Retinal pigment epithelial cell (primary cell): ENCODE data around the gene AQP11.
"Not testable (repeated sequence)": the region's sequence is repeated elsewhere in the genome, so short reads cannot be mapped to it uniquely, and the experiment has no call there.

Source experiments
- DNase-seq: peaks from one replicate; pipeline ENCODE4 v3.0.0-alpha.2; 2010; ENCODE audit warnings: low read depth
- H3K4me3 ChIP-seq: 2 replicates; pipeline ENCODE4 v1.5.1; 2011; ENCODE audit warnings: mild to moderate bottlenecking, low read length, control low read depth, moderate library complexity
- TF ChIP-seq, protein P1 (sequence below): conservative IDR thresholded peaks from 2 replicates; pipeline ENCODE4 v1.5.1; 2011; ENCODE audit warnings: low read depth, low read length, control low read depth, inconsistent platforms

Gene AQP11, protein sequence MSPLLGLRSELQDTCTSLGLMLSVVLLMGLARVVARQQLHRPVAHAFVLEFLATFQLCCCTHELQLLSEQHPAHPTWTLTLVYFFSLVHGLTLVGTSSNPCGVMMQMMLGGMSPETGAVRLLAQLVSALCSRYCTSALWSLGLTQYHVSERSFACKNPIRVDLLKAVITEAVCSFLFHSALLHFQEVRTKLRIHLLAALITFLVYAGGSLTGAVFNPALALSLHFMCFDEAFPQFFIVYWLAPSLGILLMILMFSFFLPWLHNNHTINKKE

DNA sequence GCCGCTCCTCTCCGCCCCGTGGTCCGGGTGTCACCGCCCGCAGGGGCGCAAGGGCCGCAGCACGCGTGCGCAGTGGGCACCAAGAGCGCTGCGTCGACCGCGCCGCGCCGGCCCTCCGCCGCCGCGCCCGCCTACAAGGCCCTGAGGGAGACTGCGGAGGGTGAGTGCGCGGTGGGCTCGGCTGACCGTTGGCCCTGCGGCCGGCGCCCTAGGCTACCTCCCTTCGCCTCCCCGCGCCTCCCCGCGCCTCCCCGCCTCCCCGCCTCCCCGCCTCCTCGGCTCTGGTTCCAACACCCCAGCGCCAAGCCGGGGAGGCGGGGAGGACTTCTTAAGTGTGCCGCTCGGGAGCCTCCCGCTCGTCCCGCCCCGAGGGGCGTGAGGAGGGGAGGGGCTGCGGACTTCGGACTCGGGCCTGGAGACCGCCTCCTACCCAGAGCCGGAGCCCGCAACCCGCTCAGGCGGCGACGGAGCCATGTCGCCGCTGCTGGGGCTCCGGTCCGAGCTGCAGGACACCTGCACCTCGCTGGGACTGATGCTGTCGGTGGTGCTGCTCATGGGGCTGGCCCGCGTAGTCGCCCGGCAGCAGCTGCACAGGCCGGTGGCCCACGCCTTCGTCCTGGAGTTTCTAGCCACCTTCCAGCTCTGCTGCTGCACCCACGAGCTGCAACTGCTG, at the start of gene AQP11:
Gene AQP11 (plus strand): TSS at position 433 of the 673 bp plus-strand sequence. CDS start 40 bp downstream, at position 473.
- peak within 1 kb of the TSS; percentile 67 for H3K4me3 ChIP-seq
- TF ChIP-seq, protein P1, sequence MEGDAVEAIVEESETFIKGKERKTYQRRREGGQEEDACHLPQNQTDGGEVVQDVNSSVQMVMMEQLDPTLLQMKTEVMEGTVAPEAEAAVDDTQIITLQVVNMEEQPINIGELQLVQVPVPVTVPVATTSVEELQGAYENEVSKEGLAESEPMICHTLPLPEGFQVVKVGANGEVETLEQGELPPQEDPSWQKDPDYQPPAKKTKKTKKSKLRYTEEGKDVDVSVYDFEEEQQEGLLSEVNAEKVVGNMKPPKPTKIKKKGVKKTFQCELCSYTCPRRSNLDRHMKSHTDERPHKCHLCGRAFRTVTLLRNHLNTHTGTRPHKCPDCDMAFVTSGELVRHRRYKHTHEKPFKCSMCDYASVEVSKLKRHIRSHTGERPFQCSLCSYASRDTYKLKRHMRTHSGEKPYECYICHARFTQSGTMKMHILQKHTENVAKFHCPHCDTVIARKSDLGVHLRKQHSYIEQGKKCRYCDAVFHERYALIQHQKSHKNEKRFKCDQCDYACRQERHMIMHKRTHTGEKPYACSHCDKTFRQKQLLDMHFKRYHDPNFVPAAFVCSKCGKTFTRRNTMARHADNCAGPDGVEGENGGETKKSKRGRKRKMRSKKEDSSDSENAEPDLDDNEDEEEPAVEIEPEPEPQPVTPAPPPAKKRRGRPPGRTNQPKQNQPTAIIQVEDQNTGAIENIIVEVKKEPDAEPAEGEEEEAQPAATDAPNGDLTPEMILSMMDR = no peak

DNA sequence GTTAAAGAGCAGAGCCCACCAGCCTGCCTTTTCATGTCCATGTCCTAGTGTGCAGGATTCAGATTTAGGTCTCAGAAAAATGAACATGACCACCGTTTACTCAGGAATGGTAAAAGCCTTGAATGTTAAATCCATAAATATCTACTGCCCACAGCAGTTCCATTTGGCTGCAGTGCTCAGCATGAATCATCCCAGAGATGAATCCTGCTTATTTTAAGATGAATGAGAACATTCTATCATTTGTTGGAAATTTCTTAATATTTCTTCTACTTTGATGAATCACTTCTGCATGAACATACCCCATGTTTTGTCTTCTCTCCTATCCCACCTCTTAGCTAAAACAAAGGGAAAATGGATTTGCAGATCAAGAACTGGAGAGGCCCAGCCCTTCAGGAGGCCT, 47.5 kb upstream of the AQP11 start:
- TF ChIP-seq, protein P1 = no peak
- no peak overlapping the region for H3K4me3 ChIP-seq
- DNase-seq = no peak

More for the DNA sequence above, at the start of gene AQP11:
- no peak for DNase-seq

DNA sequence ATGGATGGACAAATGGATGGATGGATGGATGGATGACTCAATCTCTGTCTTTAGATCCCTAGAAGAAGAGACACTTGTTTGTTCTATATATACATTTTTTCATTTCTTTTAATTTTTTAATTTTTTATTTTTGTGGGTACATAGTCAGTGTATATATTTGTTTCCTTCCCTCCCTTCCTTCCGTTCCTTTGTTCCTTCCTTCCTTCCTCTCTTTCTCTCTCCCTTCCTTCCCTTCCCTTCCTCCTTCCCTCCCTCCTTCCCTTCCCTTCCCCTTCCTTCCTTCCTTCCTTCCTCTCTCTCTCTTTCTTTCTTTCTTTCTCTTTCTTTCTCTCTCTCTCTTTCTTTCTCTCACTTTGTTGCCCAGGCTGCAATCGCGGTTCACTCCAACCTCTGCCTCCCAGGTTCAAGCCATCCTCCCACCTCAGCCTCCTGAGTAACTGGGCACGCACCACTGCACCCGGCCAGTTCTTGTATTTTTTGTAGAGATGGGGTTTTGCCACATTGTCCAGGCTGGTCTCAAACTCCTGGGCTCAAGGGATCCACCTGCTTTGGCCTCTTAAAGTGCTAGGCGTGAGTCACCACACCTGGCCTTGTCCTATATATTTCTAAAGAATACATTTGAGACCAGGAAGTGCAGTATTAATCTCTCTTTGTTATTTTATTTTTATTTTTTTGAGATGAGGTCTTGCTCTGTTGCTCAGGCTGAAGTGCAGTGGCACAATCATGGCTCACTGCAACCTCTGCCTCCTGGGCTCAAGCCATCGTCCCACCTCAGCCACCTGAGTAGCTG, 42.5 kb upstream of the AQP11 start:
- no peak overlapping the region for H3K4me3 ChIP-seq
- no peak for DNase-seq
- TF ChIP-seq, protein P1 = no peak

DNA sequence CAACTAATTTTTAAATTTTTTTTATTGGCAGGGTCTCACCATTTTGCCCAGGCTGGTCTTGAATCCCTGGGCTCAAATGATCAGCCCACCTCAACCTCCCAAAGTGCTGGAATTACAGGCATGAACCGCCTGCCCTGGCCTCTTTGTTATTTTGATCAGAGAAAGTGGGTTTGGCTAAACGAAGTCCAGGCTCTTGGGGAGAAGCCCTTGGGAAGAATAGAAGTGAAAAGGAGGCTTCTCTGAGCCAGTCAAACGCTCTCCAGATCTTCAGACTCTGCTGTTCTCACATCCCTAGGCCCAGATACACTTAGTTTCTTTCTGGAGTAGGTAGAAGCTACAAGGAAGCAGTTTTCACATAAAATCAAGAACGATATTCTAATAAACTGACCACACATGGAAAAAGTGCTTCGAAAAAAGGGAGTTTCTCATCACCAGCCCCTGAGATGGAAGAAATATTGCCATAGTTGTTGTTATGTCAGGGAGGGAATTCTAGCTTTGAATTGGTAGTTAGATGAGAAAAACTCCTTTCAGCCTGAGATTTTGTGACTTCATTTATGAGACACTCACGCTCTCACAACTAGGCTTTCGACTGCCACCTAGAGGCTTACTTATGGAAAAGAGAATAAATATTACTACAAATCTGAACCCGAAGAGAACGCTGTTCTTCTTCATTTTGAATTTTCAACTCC, 41.7 kb upstream of the AQP11 start:
- H3K4me3 ChIP-seq = no peak overlapping the region
- DNase-seq = no peak
- TF ChIP-seq, protein P1 = peak; percentile 61

DNA sequence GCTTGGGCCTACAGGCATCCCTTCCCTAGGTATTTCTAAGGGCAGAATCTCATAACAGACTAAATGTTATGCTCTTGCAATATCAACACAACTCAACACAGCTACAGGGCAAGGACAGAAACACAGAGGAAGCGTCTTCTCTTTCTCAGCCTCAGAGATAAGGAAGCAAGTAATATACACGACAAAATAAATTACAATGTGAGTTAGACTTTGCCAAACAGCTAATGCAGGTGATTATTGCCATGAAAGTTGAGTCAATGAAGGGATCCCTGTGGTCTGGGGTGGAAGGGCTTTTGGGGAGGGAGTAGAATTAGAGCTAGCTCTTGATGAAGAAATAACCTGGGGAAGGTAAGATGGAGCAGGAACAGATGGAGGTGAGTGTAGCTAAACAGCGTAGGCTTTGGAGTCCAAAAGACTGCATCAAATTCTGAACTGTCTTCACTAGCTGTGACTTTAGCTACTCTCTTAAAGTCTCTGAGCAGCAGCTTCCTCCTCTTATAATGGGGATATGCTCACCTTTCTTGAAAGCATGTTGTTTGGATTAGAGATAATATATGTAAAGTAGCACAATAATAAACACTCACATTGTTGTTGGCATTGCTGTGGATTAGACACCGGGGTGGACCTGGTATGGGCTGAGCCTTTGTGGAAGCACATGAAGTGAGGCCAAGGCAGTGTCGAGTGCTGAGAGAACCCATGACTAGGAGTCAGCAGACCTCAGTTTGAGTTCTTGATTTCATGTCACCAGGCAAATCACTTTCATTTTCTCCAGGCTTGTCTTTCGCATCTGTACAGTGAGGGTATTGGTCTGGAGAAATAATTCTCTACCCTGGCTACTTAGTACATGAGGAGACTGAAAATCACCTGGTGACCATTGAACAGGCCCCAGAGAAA, 41.0 kb upstream of the AQP11 start:
- DNase-seq = peak; percentile 39
- H3K4me3 ChIP-seq = no peak overlapping the region
- TF ChIP-seq, protein P1 = no peak

DNA sequence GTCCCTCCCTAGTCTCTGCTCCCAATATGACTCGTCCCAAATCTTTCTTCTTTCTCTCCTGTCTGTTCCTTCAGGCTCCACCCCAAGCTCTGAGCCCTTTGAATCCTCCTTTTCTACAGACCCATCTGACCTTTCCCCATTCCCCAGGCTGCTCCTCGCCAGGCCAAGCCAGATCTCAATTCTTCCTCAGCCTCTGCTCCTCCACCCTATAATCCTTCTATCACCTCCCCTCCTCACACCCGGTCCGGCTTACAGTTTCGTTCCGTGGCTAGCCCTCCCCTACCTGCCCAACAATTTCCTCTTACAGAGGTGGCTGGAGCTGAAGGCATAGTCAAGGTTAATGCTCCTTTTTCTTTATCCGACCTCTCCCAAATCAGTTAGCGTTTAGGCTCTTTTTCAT, 38.3 kb upstream of the AQP11 start:
- DNase-seq, H3K4me3 ChIP-seq: not testable (repeated sequence)
